ENCODE measurements around the gene PYROXD2.
"Not testable (repeated sequence)": the region's sequence is repeated elsewhere in the genome, so short reads cannot be mapped to it uniquely, and the experiment has no call there.

Gene PYROXD2

DNA sequence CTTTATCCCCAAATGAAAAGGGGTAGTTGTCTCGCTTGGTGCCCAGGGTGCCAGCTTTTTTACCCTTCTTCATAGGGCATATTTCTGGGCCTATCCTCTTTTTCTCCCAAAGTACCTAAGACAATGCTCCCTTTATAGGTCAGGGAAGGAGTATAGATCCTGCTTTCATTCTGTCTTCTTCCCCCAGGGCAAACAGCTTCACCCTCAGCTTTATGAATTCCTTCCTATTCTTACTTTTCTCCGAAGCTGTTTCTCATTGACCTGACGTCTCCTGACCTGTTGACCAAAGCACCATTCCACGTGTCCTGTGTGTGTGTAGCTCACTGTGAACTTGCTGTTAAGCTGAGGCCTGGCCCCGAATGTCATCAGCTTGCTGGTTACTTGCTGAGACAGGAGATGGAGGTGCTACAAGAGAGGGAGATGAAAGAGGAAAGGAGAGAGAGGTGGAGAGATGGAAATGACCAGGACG, 48.9 kb downstream of the PYROXD2 start:
- no peak for TF ChIP-seq ZNF274 (IDR thresholded peaks at IDR 0.05; ENCODE audit: low read depth, low read length)
- H3K4me3 ChIP-seq (ENCODE audit: low read length), result no peak overlapping the region

DNA sequence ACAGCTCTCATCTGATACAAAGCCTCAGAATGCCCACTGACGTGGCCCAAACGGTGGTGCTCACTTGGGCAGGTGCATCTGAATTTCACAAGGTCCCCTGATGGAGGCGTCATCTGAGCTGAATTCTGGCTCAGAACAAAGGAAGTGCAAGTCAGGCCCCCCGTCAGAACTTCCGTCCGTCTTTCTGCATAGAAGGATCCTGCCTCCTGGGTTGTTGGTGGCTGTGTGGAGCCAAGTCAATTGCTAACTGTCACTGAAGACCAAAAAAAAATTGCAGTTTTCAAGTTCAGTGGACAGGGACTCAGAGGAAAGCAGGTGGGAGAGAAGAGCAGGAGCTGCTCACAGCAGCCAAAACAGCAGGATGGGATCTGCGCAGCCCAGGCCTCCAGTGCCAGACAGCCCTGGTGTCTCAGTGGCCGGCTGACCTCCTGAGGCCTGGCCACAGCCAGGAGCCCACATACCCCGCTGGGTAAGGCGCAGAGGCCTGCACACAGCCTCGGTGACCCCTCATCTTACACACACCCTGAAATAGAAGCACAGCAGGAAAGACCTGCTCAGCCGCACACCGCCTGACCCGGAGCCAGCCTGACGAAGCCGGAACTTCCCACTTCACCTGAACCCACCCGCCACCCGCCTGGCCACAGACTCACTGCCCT, 49.4 kb downstream of the PYROXD2 start:
- H3K4me3 ChIP-seq (ENCODE audit: low read length), result no peak overlapping the region
- TF ChIP-seq ZNF274 (IDR thresholded peaks at IDR 0.05; ENCODE audit: low read depth, low read length), result no peak

DNA sequence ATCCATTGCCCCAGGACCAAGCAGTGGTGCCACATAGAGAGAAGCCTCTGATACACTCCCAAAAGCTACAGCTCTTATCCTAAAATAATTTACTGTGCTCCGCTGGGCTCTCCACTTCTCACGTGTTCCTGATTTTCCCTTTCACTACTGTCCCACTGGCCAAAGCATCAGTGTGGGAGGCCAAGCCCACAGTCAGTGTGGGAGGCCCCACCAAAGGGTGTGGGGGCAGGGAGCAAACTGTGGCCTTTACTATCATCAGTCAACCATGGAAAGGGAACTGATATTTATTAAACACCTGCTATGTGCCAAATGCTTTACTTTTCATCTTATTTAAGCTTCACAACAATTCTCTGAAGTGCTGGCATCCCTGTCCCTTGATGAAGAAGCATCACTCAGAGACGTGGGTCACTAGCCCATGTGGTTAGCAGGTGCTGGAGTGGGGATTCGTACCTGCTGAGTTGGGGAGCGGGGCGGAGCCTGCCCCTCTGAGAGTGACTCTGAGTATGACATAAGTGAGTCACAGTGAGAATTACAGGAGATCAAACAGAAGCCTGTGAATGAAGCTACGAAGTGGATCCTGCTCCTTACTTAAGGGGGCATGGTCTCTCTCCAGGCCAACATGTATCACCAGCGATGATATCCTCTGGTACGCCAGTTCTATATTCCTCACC, 50.4 kb downstream of the PYROXD2 start:
- TF ChIP-seq ZNF274 (IDR thresholded peaks at IDR 0.05; ENCODE audit: low read depth, low read length), result no peak
- no peak overlapping the region for H3K4me3 ChIP-seq (ENCODE audit: low read length)

DNA sequence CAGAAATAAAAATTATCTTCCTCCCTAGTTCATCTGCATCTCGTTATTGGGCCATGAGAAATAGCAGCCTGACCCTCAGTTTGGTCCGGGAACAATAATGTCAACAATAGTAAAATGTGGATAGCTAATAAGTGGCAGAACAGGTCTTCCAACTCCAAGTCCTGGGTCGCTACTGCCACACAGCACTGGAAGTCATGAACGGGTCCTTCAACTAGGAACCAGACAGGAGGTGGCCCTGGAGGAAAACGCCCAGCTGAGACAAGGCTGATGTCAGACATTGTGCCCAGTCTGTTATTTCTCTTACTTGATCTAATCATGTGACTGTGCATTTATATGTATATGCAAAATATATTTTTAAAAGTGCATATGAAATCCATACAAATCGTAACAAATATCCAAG, 51.8 kb downstream of the PYROXD2 start:
- no peak overlapping the region for H3K4me3 ChIP-seq (ENCODE audit: low read length)
- no peak for TF ChIP-seq ZNF274 (IDR thresholded peaks at IDR 0.05; ENCODE audit: low read depth, low read length)

DNA sequence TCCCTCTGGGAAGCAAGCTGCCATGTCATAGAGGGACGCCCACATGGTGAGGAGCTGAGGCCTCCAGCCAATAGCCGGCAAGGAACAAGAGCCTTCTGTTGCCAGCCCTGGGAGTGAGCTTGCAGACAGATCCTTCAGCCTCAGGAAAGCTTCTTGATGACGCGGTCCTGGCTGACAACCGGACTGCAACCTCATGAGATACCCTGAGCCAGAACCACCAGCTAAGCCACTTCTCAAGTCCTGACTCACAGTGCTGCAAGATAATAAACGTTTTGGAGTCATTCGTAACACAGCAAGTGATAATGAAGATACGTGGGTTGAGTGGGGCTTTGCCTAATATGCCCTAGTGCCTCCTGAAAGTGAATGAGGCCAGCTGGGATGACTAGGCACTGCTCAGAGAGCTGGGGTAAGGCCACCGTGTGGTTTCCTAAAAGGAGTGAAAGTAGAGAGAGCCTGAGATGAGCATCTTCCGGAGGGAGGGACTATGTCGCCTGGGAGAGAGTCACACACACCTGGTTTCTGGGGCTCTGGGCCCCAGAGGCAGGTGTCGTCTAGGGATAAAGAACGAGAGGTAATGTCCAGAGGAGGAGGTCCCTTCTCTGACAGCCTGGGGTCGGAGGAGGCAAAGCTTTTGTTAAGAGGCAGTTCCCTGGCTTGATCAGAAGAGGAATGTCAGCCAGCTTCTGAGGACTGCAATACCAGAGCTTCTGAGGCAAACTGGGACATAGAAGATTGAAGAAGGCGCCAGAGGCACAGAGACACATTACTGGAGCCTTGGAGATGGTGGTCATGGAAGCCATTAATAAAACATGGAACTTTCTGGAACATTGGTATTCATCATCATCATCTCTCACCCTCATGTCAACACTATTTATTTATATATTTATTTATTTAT, 53.6 kb downstream of the PYROXD2 start:
- TF ChIP-seq ZNF274 (IDR thresholded peaks at IDR 0.05; ENCODE audit: low read depth, low read length), result no peak
- H3K4me3 ChIP-seq (ENCODE audit: low read length), result no peak overlapping the region

DNA sequence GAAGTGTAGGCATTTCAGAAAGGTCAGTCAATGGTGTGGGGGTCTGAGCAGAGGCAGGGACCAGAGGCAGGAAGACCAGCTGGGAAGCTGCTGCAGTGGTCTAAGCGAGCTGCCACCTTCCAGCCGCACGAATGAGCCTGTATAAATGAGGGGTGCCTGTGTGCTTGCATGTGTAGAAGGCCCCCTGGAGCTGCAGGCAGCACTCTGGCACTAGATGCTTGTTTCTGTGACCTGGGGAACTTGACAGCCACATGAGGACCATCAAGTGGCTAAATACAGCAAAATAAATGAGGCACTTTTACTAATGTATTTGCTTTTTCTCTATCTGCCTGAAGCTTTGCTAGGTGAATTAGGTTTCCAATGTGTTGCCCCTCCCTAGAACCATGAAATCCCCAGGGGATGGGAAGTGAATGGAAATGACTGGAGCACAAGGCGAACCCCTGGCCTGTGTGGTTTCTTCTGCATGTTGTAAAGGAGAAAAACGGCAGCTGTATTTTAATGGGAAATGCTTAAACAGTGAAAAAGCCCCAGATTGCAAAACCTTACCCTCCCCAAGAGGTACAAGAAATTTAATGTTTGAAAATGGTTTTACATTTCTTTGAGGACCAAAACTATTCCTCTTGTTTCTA, 57.7 kb downstream of the PYROXD2 start:
- no peak for TF ChIP-seq ZNF274 (IDR thresholded peaks at IDR 0.05; ENCODE audit: low read depth, low read length)
- H3K4me3 ChIP-seq (ENCODE audit: low read length), result no peak overlapping the region

DNA sequence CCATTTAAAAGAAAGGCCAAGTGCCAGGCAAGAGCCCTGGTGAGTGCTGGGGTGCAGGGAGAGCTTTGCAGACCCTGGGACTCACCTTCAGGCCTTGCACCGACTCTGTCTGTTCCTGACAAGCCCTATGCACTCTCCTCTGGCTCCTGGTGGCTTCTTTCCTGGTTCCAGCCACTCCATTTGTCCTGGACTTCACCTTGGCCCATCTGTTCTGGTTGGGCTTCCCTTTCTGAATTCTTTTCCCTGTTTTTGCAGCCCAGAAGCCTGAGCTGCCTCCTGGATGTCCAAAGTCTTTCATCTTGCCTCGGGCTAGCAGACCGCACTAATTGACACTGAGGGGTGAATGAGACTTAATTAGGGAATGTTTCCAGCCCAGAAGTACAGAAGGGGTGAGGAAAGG, 60.5 kb downstream of the PYROXD2 start:
- TF ChIP-seq ZNF274 (IDR thresholded peaks at IDR 0.05; ENCODE audit: low read depth, low read length), result no peak
- no peak overlapping the region for H3K4me3 ChIP-seq (ENCODE audit: low read length)

DNA sequence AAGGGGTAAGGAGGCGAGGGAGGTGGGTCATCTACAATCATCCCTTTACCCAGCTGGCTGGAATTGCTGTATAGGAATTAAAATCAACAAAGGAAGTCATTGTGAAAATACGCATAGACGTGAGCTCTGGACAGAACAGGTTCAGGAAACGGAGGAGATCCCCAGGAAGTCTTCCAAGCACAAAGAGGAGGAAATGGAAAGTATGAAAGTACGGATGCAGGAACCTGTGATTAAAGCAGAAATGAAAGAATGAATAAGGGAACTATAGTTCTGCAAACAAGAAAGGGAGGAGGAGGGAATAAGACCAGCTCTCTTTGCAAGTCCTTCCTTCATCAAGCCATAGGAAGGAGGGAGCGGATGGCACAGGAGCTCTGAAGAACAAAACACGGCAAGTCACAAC, 61.8 kb downstream of the PYROXD2 start:
- H3K4me3 ChIP-seq (ENCODE audit: low read length), result no peak overlapping the region
- no peak for TF ChIP-seq ZNF274 (IDR thresholded peaks at IDR 0.05; ENCODE audit: low read depth, low read length)

DNA sequence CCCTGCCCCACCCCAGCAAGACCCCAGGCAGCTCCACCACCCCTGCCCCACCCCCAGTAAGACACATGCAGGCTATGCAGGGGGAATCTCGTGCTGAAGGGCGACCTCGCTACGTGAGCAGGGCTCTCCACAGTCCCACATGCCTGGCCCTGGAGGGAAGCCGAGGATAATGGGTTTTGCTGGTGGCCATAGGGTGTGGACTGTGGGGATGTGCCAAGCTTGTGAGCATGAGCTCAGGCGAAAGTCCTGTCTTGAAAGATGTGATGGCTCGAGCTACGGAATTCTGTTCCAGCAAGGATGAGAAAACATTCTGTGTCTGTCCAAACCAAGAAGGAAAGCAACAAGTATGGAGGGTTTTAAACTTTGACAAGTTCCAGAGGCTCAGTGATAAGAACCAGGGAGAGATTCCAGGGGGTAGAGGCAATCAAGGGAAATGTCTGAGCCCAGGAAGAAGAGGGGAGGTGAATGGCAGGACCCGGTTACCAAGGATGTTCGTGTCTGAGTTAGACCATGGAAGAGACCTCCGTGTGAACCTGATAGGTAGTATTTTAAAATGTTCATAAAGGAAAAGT, 63.1 kb downstream of the PYROXD2 start:
- no peak for TF ChIP-seq ZNF274 (IDR thresholded peaks at IDR 0.05; ENCODE audit: low read depth, low read length)
- no peak overlapping the region for H3K4me3 ChIP-seq (ENCODE audit: low read length)

DNA sequence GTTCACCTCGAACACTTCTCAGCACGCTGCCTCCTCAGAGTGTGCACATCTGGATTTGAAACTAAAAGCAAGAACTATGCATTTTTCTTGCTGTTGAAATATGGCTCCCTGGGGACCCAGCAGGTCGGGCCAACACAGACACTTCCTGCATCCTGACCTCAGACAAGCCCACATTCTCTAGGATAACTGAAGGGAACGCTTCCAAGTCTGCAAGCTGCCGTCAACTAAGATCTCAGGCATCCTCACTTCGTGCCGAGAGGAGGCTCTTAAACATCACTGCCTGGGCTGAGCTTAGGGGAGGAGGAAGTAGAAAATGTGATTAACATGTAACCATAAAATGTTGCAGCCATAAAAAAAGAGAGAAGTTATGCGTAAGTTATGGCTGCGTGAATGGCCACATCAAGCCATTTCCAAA, 65.5 kb downstream of the PYROXD2 start:
- H3K4me3 ChIP-seq (ENCODE audit: low read length), result no peak overlapping the region

DNA sequence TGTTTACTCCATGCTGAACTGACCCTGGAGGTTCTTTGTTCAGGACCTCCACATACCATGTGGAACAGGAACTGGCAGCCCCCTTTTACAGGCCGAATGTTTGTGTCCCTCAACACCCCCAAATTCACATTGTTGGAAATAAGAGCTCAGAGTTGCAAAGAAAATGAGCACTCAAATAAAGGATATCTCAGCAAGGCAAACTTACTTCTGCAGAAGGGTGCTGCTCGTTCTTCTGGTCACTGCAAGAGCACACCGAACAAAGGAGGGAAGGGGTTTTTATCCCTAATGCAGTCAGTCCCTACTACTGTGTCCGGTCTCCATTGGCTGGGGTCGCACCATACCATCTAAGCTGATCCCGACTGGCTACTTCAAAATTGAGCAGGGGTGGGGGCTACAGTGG, 68.1 kb downstream of the PYROXD2 start:
- no peak for TF ChIP-seq ZNF274 (IDR thresholded peaks at IDR 0.05; ENCODE audit: low read depth, low read length)
- no peak overlapping the region for H3K4me3 ChIP-seq (ENCODE audit: low read length)

More for the DNA sequence above, 65.5 kb downstream of the PYROXD2 start:
- no peak for TF ChIP-seq ZNF274 (IDR thresholded peaks at IDR 0.05; ENCODE audit: low read depth, low read length)

DNA sequence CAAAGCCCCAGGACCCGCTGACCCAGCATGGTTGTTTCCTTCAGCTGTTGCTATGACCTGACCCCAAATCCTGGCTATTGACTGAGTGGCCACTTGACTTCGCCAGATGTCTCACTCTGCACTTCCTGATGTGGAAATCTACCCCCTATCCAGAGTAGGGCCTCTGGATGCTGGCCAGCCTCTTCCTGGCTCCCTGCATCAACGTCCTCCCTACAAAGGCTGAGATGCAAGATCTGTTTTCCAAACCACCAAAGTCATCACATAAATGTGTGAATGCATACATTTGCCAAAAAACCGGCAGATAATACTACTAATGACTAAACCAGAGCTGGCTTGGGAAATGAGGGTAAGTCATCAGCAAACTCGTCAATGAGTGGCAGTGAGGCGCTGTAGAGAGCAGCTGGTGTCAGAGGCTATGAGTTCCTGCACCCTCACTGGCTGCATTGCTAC, 70.4 kb downstream of the PYROXD2 start:
- no peak overlapping the region for H3K4me3 ChIP-seq (ENCODE audit: low read length)
- no peak for TF ChIP-seq ZNF274 (IDR thresholded peaks at IDR 0.05; ENCODE audit: low read depth, low read length)

DNA sequence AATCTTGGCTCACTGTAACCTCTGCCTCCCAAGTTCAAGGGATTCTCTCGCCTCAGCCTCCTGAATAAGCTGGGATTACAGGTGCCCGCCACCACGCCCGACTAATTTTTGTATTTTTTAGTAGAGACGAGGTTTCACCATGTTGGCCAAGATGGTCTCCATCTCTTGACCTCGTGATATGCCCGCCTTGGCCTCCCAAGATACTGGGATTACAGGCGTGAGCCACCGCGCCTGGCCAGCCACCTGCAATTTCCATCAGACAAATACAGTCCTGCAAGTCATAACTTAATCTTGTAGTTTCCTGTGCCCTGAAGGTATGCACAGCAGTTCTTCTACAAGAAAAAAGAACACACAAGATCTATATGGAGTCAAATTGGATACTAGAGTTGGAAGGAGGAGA, 73.3 kb downstream of the PYROXD2 start:
- H3K4me3 ChIP-seq (ENCODE audit: low read length), result not testable (repeated sequence)

DNA sequence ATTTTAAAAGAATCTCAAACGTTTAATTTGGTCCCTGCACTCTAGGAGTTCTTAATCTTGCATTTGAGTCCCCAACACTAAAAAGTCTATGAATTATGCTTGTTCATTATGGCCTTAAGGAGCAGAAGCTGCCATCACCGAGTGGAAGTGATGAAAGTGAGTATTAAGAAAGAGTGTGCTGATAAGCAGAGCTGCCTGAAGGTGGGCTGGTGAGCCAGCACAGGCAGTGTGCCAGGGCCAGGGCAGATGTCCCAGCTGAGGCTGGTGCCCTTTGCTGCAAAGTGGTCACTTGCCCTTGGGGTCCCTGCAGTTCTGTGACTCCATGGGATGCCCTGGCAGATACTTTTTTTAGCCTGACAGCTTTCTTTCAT, 74.1 kb downstream of the PYROXD2 start:
- H3K4me3 ChIP-seq (ENCODE audit: low read length), result no peak overlapping the region
- TF ChIP-seq ZNF274 (IDR thresholded peaks at IDR 0.05; ENCODE audit: low read depth, low read length), result no peak

All from GM08714 (cell line).